Fibroblast of pulmonary artery (primary cell): ENCODE measurements around the gene NCF4.

Experiments
- DNase-seq: peaks from one replicate; pipeline ENCODE4 v3.0.0-alpha.2; 2010; ENCODE audit warnings: low read depth
- H3K4me3 ChIP-seq: replicated peaks from 2 replicates; pipeline ENCODE4 v1.5.1; 2011; ENCODE audit warnings: low read depth, mild to moderate bottlenecking, control low read depth, low read length, moderate library complexity
- CTCF ChIP-seq: IDR thresholded peaks from 2 replicates; pipeline ENCODE4 v1.5.1; 2011; ENCODE audit warnings: mild to moderate bottlenecking, control low read depth, low read length, inconsistent platforms; ENCODE audit errors: missing control alignments

NCF4 gene

GRCh38 chr22:36858966-36859365 lies 1.8 kb upstream of the NCF4 start:
- no peak for TF ChIP-seq CTCF
- no peak overlapping the region for H3K4me3 ChIP-seq
- no peak for DNase-seq

- no peak for TF ChIP-seq CTCF
- no peak overlapping the region for H3K4me3 ChIP-seq
- DNase-seq = no peak
These were observed 789 bp upstream of the NCF4 start for GRCh38 chr22:36860017-36860416.

- DNase-seq = no peak
- H3K4me3 ChIP-seq = no peak overlapping the region
- no peak for TF ChIP-seq CTCF
These were observed 377 bp upstream of the NCF4 start for GRCh38 chr22:36860438-36860820.

GRCh38 chr22:36862251-36863242 lies 1.7 kb downstream of the NCF4 start:
- H3K4me3 ChIP-seq = no peak overlapping the region
- DNase-seq = no peak
- no peak for TF ChIP-seq CTCF

- DNase-seq = no peak
- no peak for TF ChIP-seq CTCF
- H3K4me3 ChIP-seq = no peak overlapping the region
These were observed 2.5 kb downstream of the NCF4 start for GRCh38 chr22:36863281-36863680.

GRCh38 chr22:36863979-36864378 lies 3.2 kb downstream of the NCF4 start:
- no peak overlapping the region for H3K4me3 ChIP-seq
- TF ChIP-seq CTCF = no peak
- DNase-seq = no peak
